Progenitor cell of endocrine pancreas (in vitro differentiated cells): Measurements from ENCODE around the gene CAMK1D. TPM values are rescaled to one million over a fixed set of nuclear protein-coding genes. Genes with fewer than 3 reads are reported as not detected.
A peak's percentile ranks its signal among the peaks of the same experiment; 100 is the strongest.
"Not testable (repeated sequence)": the region's sequence is repeated elsewhere in the genome, so short reads cannot be mapped to it uniquely, and the experiment has no call there.

Experiments used
- DNase-seq: peaks from one replicate; pipeline ENCODE4 v3.0.0; 2021; ENCODE audit warnings: low spot score; ENCODE audit not compliant: unreplicated experiment
- H3K27ac Mint-ChIP-seq: 2 replicates; pipeline ENCODE4 v1.8.0; 2021; ENCODE audit warnings: mild to moderate bottlenecking, moderate library complexity, mixed read lengths
- H3K27me3 Mint-ChIP-seq: 2 replicates; pipeline ENCODE4 v1.8.0; 2021; ENCODE audit warnings: mixed read lengths
- H3K36me3 Mint-ChIP-seq: 2 replicates; pipeline ENCODE4 v1.8.0; 2022; ENCODE audit warnings: mixed read lengths; ENCODE audit not compliant: insufficient read depth
- H3K4me1 Mint-ChIP-seq: 2 replicates; pipeline ENCODE4 v1.8.0; 2021; ENCODE audit warnings: low read depth, mixed read lengths
- H3K4me3 Mint-ChIP-seq: 2 replicates; pipeline ENCODE4 v1.8.0; 2021; ENCODE audit warnings: low read depth, mild to moderate bottlenecking, moderate library complexity, mixed read lengths
- H3K9me3 Mint-ChIP-seq: 2 replicates; pipeline ENCODE4 v1.8.0; 2021; ENCODE audit warnings: low read depth, mixed read lengths
- total RNA-seq: library from RNA; stranded (reverse); gene quantifications from 2 replicates; pipeline ENCODE4 v1.2.1, GENCODE V29; 2021
- TF ChIP-seq, protein P1 (sequence below): fragments of 200-600 bp; sonication (generic); IDR thresholded peaks from one replicate; pipeline ENCODE4 v1.5.0; 2021; ENCODE audit warnings: antibody characterized with exemption, mild to moderate bottlenecking; ENCODE audit not compliant: unreplicated experiment

CAMK1D gene
- total RNA-seq, 1 donor from 2014 or later = 10.8 TPM

DNA sequence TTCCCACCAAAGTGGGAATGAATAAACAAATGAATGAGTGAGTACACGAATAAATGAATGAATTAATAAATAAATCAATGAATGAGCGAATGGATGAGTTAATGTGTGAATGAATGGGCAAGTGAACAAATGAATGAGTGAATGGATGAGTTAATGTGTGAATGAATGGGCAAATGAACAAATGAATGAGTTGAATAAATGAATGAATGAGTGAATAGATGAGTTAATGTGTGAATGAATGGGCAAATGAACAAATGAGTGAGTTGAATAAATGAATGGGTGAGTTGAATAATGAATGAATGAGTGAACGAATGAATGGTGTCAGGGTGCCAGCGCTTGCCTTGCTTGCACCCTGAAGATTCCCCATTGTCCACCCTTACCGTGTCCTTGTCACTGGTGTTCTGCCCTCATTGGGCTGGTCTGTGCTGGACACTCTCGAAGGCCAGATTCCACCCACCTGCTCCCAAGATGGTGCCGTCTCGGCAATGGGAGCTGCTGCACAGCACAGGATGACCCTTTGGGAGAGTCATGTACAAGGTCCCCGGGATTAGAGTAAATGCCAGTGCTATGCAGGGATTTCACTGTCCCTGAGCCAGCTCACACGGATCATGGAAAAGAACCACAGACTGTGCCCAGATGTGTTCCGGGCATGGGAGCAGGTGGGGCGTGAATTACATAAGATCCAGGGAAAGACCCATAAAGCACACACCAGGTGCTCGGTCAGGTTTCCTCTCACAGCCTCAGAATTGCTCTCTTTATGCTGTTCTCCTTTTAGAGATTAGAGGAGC, 83.2 kb downstream of the CAMK1D start:
- peaks cover 11% of the 10 kb centered on the region for H3K4me1 Mint-ChIP-seq
- no peaks in the 10 kb centered on the region for H3K9me3 Mint-ChIP-seq
- TF ChIP-seq, protein P1, sequence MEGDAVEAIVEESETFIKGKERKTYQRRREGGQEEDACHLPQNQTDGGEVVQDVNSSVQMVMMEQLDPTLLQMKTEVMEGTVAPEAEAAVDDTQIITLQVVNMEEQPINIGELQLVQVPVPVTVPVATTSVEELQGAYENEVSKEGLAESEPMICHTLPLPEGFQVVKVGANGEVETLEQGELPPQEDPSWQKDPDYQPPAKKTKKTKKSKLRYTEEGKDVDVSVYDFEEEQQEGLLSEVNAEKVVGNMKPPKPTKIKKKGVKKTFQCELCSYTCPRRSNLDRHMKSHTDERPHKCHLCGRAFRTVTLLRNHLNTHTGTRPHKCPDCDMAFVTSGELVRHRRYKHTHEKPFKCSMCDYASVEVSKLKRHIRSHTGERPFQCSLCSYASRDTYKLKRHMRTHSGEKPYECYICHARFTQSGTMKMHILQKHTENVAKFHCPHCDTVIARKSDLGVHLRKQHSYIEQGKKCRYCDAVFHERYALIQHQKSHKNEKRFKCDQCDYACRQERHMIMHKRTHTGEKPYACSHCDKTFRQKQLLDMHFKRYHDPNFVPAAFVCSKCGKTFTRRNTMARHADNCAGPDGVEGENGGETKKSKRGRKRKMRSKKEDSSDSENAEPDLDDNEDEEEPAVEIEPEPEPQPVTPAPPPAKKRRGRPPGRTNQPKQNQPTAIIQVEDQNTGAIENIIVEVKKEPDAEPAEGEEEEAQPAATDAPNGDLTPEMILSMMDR = no peak
- no peak for DNase-seq
- H3K27me3 Mint-ChIP-seq = peaks cover 16% of the 10 kb centered on the region
- H3K36me3 Mint-ChIP-seq = no peaks in the 10 kb centered on the region
- H3K4me3 Mint-ChIP-seq = no peak overlapping the region
- no peak overlapping the region for H3K27ac Mint-ChIP-seq

DNA sequence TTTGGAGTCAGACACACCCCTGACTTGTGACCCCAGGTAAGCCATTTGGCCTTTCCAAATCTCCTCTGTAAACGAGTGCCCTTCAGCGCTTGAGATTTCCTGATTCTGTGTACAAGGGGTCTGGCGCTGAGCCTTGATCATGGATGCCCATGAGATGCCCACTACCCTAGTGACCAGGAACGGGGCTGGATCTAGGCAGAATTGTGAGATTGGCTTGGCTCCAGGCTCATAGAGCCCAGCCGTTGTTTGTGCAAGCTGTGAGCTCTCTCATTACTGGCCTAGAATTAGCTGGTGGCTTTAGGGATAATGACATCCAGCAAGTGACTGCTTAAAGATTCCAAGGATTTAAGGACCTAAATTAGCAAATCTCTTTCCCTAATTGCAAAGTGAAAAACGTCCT, 84.9 kb downstream of the CAMK1D start:
- Mint-ChIP-seq H3K4me1 (peaks cover 16% of the 10 kb centered on the region), H3K27ac (peak overlapping the region; percentile 54), H3K36me3 (no peaks in the 10 kb centered on the region), H3K4me3 (no peak overlapping the region), H3K9me3 (peaks cover under 1% of the 10 kb centered on the region), H3K27me3 (peaks cover 16% of the 10 kb centered on the region)
- no peak for DNase-seq
- TF ChIP-seq, protein P1 = no peak

DNA sequence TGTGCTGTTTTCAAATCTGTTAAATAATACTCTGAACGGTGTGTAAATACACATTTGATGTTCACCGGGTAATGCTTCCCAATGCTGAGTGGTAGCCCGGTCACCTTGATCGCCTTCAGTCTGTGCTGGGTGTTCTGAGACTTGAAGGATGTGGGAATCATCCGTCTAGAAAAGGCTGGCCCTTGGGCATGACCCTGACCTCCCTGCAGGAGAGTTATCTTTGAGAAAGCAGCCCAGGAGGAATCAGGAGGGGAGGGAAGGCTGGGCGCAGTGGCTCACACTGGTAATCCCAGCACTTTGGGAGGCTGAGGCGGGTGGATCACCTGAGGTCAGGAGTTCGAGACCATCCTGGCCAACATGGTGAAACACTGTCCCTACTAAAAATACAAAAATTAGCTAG, 85.3 kb downstream of the CAMK1D start:
- not testable (repeated sequence) for H3K9me3 Mint-ChIP-seq, H3K27ac Mint-ChIP-seq, DNase-seq, H3K4me3 Mint-ChIP-seq, H3K36me3 Mint-ChIP-seq
- Mint-ChIP-seq H3K4me1 (peaks cover 18% of the 10 kb centered on the region), H3K27me3 (peaks cover 16% of the 10 kb centered on the region)

DNA sequence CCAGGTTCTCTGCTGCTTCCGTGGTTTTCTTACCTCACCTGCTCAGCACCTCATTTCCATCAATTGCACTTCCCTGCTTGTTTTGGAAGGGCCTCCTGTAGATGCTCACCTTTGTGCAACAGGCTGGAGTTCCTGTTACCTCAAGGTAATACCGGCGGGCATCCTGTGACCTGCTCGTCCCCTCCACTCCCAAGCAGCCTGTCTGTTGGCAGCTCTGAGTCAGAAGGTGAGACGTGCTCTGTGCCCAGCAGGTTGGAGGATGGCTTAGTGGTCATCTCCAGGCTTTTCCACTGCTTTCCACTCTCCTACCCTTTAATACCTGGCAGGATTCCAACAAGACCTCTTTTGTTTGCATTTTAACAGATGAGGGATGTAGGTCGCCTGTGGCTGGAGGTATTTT, 86.0 kb downstream of the CAMK1D start:
- H3K4me3 Mint-ChIP-seq = no peak overlapping the region
- peaks cover 12% of the 10 kb centered on the region for H3K4me1 Mint-ChIP-seq
- H3K9me3 Mint-ChIP-seq = peaks cover 6% of the 10 kb centered on the region
- H3K27ac Mint-ChIP-seq = no peak overlapping the region
- DNase-seq = no peak
- peaks cover 3% of the 10 kb centered on the region for H3K36me3 Mint-ChIP-seq
- H3K27me3 Mint-ChIP-seq = peaks cover 13% of the 10 kb centered on the region
- TF ChIP-seq, protein P1 = no peak

DNA sequence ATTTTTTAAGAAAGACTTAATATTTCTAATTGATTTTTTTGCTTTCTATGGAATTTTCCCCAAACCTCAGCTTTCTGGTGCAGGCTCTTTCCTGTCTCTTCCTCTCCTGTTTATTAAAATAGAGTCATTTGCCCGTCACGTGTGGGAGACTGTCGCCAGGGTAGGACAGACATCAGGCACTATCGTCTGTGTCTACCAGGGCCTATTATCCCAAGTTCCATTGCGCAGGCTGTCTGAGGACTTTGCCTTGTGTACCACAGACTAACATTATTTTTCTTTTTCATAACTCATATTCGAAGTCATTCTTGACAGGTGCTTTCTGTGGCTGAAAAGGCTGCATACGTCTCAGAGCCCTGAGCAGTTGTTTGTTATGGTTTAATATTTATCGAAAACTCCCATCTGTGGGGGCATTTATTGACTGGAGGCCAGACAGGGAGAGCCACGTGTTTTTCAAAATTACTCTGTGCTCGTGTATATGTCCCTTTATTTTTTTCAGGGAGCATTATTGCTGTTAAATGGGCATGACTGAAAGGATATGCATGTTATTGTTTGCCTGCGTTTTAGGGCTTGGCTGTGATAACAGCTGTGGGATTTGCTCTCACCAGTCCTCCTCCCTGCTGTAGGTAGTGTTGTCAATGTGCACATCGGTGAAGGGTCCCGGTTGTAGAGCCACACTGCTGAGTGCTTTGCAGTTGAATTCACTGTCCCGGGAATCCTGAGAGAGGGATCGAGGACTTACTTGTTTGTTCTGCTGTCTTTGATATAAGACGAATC, 89.8 kb downstream of the CAMK1D start:
- TF ChIP-seq, protein P1 = no peak
- Mint-ChIP-seq H3K36me3 (peaks cover 4% of the 10 kb centered on the region), H3K27me3 (peaks cover 4% of the 10 kb centered on the region), H3K9me3 (peaks cover 6% of the 10 kb centered on the region), H3K4me1 (peaks cover 8% of the 10 kb centered on the region), H3K4me3 (no peak overlapping the region), H3K27ac (no peak overlapping the region)
- no peak for DNase-seq

DNA sequence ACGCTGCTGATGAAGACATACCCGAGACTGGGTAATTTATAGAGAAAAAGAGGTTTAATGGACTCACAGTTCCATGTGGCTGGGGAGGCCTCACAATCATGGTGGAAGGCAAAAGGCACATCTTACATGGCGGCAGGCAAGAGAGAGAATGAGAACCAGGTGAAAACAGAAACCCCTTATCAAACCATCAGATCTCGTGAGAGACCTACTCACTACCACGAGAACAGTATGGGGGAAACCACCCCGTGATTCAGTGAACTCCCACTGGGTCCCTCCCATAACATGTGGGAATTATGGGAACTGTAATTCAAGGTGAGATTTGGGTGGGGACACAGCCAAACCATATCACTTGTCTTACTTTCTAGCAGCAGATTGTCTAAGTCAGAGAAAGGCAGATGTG, 90.4 kb downstream of the CAMK1D start:
- DNase-seq, H3K4me1 Mint-ChIP-seq, H3K27ac Mint-ChIP-seq, H3K4me3 Mint-ChIP-seq, H3K27me3 Mint-ChIP-seq, H3K36me3 Mint-ChIP-seq: not testable (repeated sequence)
- H3K9me3 Mint-ChIP-seq = peaks cover 12% of the 10 kb centered on the region
